ENCODE data around the gene BOC. TPM values are rescaled to one million over a fixed set of nuclear protein-coding genes. Genes with fewer than 3 reads are reported as not detected.

BOC gene
- total and polyA plus RNA-seq, 2 of the 4 experiments (the other 2 are of a cell fraction) = 6.8 to 15.2 TPM

DNA sequence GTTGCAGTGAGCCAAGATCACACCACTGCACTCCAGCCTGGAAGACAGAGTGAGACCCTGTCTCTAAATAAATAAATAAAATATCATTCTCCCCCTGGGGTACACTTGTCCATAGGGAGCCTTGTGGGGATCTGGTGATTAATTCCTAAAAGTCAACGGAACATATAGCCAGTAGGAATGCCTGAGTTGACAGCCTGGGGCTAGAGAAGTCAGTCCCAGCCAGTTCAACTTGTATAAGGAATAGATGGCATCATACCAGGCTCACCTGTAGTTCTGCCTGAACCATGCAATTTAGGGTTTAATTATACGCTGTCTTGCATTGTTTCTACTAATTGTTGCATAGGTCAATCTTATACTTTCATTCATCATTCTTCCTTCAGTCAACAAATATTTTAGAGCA, 5.9 kb upstream of the BOC start:
- WGBS, 2 experiments (ENCODE audit: extremely low coverage in 2 of 2, insufficient read length in 1 of 2) = no CpG with 5 or more reads among the region's 2 CpGs
- TF ChIP-seq POLR2A (IDR thresholded peaks at IDR 0.05; ENCODE audit: low read depth, low read length) (no peak), CEBPB (IDR thresholded peaks at IDR 0.05; ENCODE audit: low read depth, low read length) (no peak), RAD21 (IDR thresholded peaks at IDR 0.05; ENCODE audit: low read length) (no peak), RFX5 (IDR thresholded peaks at IDR 0.05; ENCODE audit: low read depth, low read length) (no peak), MAFK (IDR thresholded peaks at IDR 0.05; ENCODE audit: low read depth, low read length) (no peak), CHD1 (IDR thresholded peaks at IDR 0.05; ENCODE audit: low read depth, low read length) (no peak), MAZ (IDR thresholded peaks at IDR 0.05; ENCODE audit: borderline replicate concordance, low read depth, low read length) (no peak), BHLHE40 (IDR thresholded peaks at IDR 0.05; ENCODE audit: low read depth, low read length) (no peak), NFE2L2 (IDR thresholded peaks at IDR 0.05; ENCODE audit: low read depth, low read length) (no peak), SMC3 (IDR thresholded peaks at IDR 0.05; ENCODE audit: low read depth, low read length) (no peak)
- TF ChIP-seq, protein P1, sequence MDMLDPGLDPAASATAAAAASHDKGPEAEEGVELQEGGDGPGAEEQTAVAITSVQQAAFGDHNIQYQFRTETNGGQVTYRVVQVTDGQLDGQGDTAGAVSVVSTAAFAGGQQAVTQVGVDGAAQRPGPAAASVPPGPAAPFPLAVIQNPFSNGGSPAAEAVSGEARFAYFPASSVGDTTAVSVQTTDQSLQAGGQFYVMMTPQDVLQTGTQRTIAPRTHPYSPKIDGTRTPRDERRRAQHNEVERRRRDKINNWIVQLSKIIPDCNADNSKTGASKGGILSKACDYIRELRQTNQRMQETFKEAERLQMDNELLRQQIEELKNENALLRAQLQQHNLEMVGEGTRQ (IDR thresholded peaks at IDR 0.05; ENCODE audit: low read depth, low read length) = no peak
- TF ChIP-seq, protein P2, sequence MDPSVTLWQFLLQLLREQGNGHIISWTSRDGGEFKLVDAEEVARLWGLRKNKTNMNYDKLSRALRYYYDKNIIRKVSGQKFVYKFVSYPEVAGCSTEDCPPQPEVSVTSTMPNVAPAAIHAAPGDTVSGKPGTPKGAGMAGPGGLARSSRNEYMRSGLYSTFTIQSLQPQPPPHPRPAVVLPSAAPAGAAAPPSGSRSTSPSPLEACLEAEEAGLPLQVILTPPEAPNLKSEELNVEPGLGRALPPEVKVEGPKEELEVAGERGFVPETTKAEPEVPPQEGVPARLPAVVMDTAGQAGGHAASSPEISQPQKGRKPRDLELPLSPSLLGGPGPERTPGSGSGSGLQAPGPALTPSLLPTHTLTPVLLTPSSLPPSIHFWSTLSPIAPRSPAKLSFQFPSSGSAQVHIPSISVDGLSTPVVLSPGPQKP (IDR thresholded peaks at IDR 0.05; ENCODE audit: borderline replicate concordance, low read depth, low read length) = no peak
- POLR2A ChIA-PET (ENCODE audit: unreplicated experiment) = no interaction called here
- H3K18ac ChIP-seq (ENCODE audit: low read depth, low read length) = no peak overlapping the region
- no peak overlapping the region for H2BK120ac ChIP-seq (ENCODE audit: low read depth, low read length)
- no TSS peak for BruUV-seq (replicated peaks)
- H3K56ac ChIP-seq (ENCODE audit: extremely low read depth, insufficient read depth, low read length) = no peak overlapping the region
- no peak overlapping the region for H4K8ac ChIP-seq (ENCODE audit: low read depth in 2 of 2, low read length in 2 of 2)
- H3K36me3 ChIP-seq (ENCODE audit: control insufficient read depth, insufficient read depth, low read length) = no peaks in the 10 kb centered on the region
- DNase-seq = no peak
- no peak for ATAC-seq (ENCODE audit: low read depth)
- no peaks in the 10 kb centered on the region for H4K20me1 ChIP-seq (ENCODE audit: insufficient read depth, low read length)
- peaks cover 14% of the 10 kb centered on the region for H3K27me3 ChIP-seq (ENCODE audit: control insufficient read depth, insufficient read depth, low read length)
- intact Hi-C loops (cut with micrococcal nuclease) = no loop called here
- H2AFZ ChIP-seq (replicated peaks; ENCODE audit: low read length, poor library complexity) = no peak overlapping the region
- CTCF ChIA-PET = no interaction called here
- H3K27ac ChIP-seq (ENCODE audit: insufficient read depth, low read length) = no peak overlapping the region
- no peak overlapping the region for H2AK5ac ChIP-seq (ENCODE audit: low read depth, low read length)
- in situ Hi-C loops (cut with MboI; ENCODE audit: low sequenced_read_pairs) = no loop called here
- H2BK5ac ChIP-seq (ENCODE audit: low read depth, low read length, poor library complexity, severe bottlenecking) = no peak overlapping the region
- no peak overlapping the region for H3K4me2 ChIP-seq (ENCODE audit: low read depth, low read length)
- H3K23ac ChIP-seq (ENCODE audit: low read depth, low read length) = no peak overlapping the region
- no peak overlapping the region for H3K9ac ChIP-seq (ENCODE audit: low read depth, low read length)
- H3K4ac ChIP-seq (ENCODE audit: low read depth, low read length) = no peak overlapping the region
- no peak overlapping the region for H2BK15ac ChIP-seq (ENCODE audit: low read depth, low read length)
- H4K5ac ChIP-seq (ENCODE audit: low read depth, low read length) = no peak overlapping the region
- no peak overlapping the region for H3K14ac ChIP-seq (replicated peaks; ENCODE audit: low read depth, low read length)
- no peak overlapping the region for H3K4me3 ChIP-seq (ENCODE audit: insufficient read depth, low read depth, low read length)
- peaks cover 2% of the 10 kb centered on the region; the same call in 1 of the 2 replicates for H3K4me1 ChIP-seq (ENCODE audit: control insufficient read depth, insufficient read depth, low read length)
- no peak overlapping the region for H2BK20ac ChIP-seq (ENCODE audit: low read depth, low read length)
- H3K79me1 ChIP-seq (ENCODE audit: low read depth in 1 of 2, low read length in 2 of 2) = no peaks in the 10 kb centered on the region
- no peaks in the 10 kb centered on the region for H3K9me1 ChIP-seq (ENCODE audit: insufficient read depth, low read length)
- dilution Hi-C loops (cut with HindIII; ENCODE audit: low sequenced_read_pairs, unreplicated experiment) = no loop called here
- no peak overlapping the region for H4K91ac ChIP-seq (ENCODE audit: insufficient read depth, low read depth, low read length)
- no peak overlapping the region for H2AK9ac ChIP-seq (replicated peaks; ENCODE audit: low read depth, low read length, poor library complexity)
- no peaks in the 10 kb centered on the region for H3K9me3 ChIP-seq (ENCODE audit: control insufficient read depth, insufficient read depth, low read length)
